ENCODE measurements around the gene SHQ1. TPM values are rescaled to one million over a fixed set of nuclear protein-coding genes. Genes with fewer than 3 reads are reported as not detected.

Gene SHQ1
- polyA plus RNA-seq (ENCODE audit: insufficient read length in 10 of 10), result 10 to 100 TPM; 10.7 to 16.9 (median 13.3) TPM
- long read RNA-seq, donor 1, partial matches to known transcripts, result 0 of 4 reads
- long read RNA-seq, donor 1, other reads (novel, unspliced or antisense), result 0 of 4 reads
- long read RNA-seq, donor 2, partial matches to known transcripts, result 0 of 3 reads
- long read RNA-seq, donor 2, other reads (novel, unspliced or antisense), result 0 of 3 reads
- long read RNA-seq, donor 3, result 0 reads
- long read RNA-seq, donor 4, partial matches to known transcripts, result 0 of 3 reads
- long read RNA-seq, donor 4, other reads (novel, unspliced or antisense), result 0 of 3 reads
- long read RNA-seq, donor 5, transcript SHQ1-201 (11 exons, 2,879 nt), result major isoform, 5 of 5 reads
- long read RNA-seq, donor 5, partial matches to known transcripts, result 0 of 5 reads
- long read RNA-seq, donor 5, other reads (novel, unspliced or antisense), result 0 of 5 reads
- long read RNA-seq, donor 6, transcript SHQ1-201 (11 exons, 2,879 nt), result major isoform, 5 of 5 reads
- long read RNA-seq, donor 6, partial matches to known transcripts, result 0 of 5 reads
- long read RNA-seq, donor 6, other reads (novel, unspliced or antisense), result 0 of 5 reads
- long read RNA-seq, donor 7, partial matches to known transcripts, result 0 of 4 reads
- long read RNA-seq, donor 7, other reads (novel, unspliced or antisense), result 0 of 4 reads
- long read RNA-seq, donor 8, partial matches to known transcripts, result 0 of 1 reads
- long read RNA-seq, donor 8, other reads (novel, unspliced or antisense), result 0 of 1 reads
- long read RNA-seq, donor 9, partial matches to known transcripts, result 0 of 2 reads
- long read RNA-seq, donor 9, other reads (novel, unspliced or antisense), result 0 of 2 reads

DNA sequence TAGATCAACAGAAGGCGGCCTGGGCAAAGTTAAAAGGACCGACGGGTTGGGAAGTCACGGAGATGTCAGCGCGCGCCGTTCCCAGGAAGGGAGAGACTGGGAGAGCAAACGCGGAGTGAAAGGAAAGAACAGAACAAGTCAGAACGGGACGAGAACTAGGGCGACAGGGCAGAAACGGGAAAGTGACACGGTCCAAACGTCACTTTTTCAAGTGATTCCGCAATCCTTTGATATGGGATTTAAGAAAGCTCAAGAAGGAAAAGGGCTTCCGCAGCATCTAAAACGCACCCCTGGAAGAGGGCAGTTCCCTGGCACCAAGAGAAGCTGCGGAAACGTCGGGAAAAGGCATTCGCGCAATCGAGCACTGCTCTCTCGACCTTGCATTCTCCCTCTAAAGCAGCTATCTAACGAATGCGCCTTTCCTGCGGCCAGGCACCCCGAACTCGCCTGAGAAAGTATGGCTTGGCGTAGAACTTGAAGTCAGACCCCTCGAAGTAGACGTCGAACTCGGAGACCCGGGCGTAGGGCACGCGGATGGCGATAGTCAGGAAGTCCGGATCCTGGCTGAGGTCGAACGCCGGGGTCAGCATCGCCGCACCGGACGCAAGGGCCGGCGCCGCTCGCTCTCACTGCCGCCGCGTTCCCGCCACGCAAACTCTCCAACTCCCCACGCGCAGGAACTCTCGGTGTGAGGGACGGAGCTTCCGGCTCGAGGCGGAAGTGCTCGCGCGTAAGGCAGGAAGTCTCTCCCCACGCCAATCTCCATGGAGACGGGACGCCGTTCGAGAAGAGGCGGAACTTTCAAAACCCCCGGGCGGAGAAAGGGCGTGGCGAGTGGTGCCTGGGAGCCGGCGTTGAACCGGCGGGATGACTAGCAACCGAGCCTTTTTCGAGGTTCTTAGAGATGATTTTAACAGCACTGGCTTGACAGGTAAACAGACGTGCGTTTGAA is at the start of gene SHQ1:
TSS of gene SHQ1 (minus strand) at position 695 of the 952 bp plus-strand sequence. CDS start at position 590, 105 bp downstream.
- peak; percentile 96 to 98 (median 97) for DNase-seq

DNA sequence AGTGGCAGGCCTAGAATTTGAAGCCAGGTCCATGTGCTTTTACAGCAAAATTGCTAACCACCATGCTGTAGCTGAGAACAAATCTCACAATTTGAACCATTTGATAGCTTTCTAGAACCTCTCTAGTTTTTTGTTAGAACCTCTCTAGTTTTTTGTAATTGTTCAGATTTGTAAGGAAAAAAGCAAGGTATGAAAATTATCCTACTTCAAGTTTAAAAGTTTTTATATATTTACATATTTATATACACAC is 49.4 kb upstream of the SHQ1 start:
- no peak for DNase-seq

DNA sequence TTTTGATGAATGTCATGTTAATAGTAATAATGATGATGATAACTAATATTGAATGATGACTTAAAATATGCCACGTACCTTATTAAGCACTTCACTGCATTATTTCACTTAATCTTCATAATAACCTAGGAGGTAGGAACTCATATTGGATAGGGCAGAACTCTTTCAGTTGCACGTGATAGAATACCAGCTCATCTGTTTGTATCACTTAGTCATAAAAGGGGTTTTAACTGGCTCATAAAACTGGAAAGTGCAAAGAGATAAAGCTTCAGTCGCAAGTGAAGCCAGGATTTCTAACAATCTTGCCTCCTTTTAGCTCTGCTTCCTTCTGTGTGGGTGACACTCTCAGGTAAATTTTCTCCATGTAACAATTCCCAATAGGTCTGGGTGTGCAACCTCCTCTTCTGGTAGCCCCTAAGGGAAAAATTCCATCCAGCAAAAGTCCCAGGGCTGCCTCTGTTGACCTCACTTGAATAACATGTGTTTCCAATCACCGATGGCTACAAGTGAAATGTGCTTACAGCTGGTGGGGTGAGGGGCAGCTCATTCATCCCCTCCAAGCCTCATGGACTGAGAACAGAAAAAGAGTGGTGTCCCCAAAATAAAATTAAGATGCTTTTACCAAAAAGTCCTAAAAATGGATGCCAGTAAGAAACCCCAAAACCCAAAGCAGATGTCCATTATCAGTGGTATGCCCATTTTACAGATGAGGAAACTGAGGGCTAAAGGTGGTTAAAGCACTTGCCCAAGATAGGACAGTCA is 48.9 kb upstream of the SHQ1 start:
- no peak for DNase-seq

DNA sequence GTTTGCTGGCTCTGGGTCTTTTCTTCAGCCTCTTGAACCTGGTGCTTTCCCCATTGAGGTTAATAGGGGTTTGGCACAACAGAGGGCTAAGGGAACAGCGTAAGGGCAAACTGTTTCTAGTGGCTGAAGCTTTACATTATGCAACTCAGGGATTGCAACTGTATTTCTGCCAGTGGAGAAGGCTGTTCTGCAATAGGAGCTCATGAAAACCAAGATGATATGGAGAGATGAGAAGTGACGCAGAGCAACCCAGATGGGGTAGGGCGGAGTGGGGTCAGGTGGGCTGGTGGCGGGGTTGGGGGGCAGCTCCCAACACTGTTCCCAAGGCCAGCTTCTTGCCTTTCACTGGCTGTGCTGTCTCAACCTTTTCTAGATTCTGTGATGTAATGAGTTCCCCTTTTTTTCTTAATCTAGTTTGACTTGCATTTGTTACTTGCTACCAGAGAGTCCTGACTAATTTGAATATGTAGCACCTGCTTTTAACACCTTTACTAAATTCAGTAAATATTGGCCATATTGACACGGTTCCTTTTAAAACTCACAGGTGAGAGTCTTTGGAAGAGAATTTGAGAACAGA is 46.8 kb upstream of the SHQ1 start:
- DNase-seq, result no peak

DNA sequence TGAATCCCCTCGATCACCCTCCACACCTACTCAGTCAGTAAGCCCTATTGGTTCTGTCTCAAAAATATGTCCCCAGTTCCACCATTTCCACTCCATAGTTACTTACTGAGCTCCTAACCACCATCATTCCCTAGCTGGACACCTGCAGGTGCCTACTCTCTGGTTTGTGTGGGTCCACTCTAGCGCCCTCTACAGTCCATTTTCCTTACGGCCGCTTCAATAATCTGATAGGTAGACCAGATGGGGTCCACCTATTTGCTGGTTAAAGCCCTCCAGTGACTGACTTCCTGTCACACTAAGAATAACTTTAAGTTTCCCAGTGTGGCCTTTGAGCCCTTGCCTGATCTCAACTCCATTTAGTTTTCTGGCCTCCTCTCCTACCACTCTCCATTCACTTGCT is 44.6 kb upstream of the SHQ1 start:
- DNase-seq, result no peak

DNA sequence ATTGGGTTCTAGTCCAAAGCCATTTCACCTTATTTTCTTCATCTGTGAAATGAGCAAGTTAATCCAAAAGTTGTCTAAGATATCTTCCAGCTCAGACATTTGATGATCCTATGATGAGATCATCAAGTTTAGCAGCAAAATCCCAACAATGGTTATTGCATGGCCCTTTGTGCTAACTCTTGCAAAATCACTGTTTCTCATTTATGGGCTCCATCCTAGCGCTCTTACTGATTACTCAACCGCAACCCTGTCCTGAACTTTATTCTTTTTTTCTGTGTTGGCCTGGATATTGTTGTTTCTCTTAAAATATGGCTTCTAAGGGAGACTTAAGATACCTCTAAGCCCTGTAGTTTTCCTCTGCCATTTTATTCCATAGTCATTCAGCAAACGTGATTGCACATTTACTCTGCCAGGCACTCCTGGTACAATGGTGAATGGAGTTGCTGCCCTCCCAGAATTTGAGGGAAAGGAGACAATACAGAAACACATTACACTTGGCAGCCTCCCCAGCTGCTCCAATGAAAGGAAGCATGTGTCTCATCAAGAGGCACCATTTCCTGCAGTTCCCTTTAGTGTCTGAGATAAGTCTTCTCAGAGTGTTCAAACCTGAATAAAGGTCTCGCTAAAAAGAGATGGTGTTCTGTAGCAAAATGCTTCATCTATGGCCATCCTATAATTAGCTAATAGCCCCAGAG is 44.0 kb upstream of the SHQ1 start:
- peak; percentile 75 to 87 (median 86) for DNase-seq

DNA sequence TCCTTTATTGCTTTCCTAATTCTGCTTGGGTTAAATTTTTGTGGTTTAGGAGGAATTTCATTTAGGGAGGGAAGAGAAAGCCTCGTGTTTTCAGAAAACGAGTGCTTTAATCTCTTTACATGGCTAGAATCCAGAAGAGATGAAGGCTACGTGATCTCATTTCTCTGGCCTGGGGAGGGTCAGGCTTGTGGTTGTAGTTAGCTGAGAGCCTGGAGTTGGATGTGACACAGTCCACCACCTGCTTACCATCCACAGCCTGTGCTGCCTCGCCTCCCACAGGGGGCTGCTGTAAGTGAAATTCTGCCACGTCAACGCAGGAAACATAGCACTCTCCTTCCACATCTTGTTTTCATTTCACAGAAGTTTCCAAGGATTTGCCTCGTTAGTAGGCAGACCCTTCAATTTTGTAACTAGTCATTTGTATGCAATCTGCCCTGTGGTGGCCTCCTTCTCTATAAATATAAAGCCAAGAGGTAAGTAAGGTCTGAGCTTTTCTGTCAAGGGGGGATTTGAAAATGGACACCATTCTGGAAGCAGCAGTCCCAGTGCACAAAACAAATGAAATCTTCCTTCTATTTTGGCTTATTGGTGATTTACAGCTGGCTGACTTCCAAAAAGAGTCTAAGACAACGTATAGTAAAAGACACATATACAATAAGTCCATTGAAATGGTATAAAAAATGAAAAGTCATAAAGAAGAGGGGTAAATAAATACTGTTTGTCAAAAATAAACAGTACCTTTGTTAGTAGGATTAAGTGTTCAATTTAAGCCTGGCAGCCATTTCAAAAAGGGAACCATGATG is 43.0 kb upstream of the SHQ1 start:
- peak; percentile 82 to 96 (median 94) for DNase-seq

DNA sequence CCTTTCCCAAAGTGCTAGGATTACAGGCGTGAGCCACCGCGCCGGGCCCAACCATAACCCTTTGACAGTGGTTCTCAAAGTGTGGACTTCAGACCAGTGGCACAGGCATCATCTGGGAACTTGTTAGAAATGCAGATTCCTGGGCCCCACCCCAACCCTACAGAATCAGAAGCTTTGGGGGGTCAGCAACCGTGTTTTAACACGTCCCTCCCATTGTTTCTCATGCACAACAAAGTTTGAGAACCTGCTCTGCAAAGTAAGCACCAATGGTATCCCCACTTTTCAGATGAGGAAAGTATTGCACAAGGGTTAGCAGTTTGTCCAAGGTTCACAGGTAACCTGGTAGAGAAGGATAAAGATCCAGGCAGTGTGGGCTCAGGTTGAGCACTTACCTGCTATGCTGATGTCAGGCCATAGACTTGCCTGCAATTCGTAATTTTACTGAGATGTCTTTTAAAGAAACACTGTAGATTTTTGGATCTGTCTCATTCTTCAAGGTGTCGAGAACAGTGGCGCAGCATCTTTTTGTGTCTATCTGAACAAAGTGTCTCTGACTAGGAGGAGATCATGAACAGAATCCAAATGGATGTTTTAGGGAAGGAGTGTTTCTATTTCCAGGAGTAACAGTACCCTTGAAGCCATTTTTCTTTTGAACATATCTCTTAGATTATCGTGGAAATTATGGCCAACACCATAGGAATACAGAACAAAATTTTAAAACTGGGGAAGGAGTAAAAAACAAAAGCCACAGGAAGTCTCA is 42.1 kb upstream of the SHQ1 start:
- DNase-seq, result peak in 1 of 3 donors; percentile 61

DNA sequence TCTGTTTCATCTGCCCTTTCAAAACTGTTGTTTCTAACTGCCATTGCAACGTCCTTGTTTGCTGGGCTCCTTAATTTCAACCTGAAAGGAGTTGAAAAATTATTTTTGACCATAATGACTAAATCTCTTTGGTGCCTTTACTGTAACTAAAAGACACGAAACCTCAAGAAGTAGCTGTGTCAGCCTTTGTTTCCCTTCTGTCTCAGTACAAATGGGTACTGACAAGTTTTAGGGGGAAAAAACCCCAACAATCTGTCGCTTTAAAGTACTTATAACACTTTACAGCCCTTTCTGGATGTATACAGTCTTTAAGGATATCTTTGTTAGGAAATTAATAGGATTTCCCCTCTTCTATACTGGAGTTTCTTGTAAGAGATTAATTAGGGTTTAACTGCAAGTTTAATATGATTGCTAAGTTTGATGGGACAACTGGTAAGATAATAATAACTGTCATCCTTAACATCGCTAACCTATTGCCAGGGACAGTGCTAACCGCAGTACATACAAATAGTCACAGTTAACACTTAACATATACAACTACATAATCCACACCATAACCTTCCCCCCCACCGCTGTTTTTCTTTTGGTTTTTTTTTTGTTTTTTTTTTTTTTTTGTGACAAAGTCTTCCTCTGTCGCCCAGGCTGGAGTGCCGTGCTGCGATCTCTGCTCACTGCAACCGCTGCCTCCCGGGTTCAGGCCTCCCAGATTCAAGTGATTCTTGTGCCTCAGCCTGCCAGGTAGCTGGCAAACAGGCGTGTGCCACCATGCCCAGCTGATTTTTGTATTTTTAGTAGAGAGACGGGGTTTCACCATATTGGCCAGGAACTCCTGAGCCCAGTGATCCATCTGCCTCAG is 41.3 kb upstream of the SHQ1 start:
- DNase-seq, result peak in 1 of 3 donors; percentile 54

DNA sequence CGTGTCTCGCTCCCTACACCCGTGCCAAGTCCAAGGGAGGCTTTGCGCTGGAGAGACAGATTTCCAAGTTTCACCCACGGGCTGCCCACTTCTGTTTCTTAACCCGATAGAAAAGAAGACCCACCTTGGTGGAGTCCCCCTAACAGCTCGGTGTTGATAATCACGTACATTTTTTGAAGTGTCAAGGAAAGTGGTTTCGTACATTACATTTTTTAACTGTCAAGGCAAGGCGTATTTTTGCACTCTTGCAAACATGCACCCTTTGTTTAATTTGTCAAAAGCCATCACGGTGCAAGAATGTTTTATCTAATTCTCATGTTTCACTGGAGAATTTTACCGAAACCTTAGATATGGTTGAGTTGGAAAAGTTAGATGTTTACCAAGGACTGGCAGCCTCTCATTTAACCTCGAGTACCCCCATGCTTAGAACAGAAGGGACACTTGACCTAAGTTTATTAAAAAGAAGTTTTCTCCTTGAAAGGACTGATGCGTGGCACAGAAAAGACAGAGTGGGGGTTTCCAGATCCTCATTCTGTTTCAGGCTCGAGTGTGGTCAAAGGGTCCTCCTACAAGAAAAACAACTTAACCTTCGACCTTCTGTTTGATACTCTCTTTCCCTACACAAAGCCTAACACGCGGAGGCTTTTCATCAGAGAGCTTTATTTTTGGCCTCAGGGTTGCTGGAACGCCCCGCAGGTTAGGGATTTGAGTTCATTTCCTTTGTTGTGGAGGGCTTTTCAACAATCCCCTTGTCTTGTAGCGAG is 40.5 kb upstream of the SHQ1 start:
- DNase-seq, result peak; percentile 39 to 79 (median 49)

DNA sequence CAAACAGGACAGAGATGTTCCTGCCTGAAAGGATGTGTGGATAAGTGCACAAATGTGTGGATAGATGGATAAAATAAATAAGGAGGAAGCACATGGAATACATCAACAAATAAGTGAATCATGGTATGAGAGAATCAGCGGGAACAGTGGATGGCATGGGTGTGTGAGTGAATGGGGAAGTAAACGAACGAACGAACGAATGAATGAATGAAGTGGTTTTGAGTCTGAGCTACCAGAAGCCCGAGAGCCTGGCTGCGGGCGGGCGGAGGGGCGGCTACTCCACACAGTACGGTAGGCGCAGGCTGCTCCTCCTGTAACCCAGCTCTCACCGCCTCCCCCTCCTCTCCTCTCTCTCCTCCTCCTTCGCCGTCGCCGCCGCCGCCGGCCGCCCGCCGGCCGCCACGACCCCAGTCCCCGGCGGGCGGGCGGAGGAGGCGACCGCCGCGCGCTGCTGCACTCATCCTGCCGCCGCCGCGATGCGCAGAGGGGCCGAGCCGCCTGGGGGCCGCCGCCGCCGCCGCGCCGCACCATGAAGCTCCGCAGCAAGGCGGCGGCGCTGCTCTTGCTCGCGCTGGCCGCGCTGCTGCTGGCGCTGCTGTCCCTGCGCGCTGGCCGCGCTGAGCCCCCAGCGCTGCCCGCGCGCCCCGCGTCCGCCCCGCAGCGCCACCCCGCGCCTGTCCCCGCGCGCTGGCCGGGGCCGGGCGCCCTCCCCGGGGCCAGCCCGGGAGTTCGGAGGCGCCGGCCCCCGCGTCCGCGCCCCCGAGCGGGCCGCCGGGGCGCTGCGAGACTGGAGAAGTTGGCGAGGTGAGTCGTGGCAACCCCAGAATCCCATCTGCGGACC is 39.7 kb upstream of the SHQ1 start, which contains the start of gene GXYLT2:
TSS of gene GXYLT2 (plus strand) at position 342 of the 841 bp plus-strand sequence. CDS start at position 530, 188 bp downstream.
- DNase-seq, result peak; percentile 78 to 94 (median 83)

DNA sequence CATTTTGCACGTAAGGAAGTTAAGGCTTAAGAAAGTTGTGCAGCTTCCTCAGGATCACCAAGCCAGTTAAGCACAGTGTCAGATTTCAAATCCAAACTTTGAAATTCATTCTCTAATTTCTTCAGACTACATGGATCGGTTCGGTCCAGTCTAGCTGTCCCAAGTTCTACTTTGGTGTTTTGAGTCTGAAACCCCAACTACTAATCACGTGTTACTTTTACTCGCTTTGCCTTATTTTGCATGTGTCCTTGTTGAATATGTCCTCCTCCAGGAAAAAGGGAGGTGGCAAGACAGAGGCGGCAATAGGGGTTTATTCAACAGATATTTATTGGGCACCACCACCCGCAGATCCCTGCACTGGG is 39.1 kb upstream of the SHQ1 start:
- peak in 2 of 3 donors; percentile 29 to 33 for DNase-seq

DNA sequence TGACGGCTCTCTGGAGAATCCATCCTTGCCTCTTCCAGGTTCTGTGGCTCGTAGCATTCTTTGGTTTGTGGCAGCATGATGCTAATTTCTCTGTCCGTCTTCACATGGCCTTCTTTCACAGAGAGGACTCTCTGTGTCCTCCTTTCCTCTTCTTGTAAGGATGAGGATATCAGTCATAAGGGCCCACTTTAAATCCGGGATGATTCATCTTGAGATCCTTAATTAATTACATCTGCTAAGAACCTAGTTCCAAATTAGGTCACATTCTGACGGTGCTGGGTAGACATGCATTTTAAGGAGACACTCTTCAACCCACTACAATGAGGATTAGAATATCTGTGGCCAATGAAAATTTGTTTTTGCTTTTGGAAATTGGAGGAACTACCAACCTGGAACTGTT is 23.9 kb upstream of the SHQ1 start:
- DNase-seq, result peak in 1 of 3 donors; percentile 77

DNA sequence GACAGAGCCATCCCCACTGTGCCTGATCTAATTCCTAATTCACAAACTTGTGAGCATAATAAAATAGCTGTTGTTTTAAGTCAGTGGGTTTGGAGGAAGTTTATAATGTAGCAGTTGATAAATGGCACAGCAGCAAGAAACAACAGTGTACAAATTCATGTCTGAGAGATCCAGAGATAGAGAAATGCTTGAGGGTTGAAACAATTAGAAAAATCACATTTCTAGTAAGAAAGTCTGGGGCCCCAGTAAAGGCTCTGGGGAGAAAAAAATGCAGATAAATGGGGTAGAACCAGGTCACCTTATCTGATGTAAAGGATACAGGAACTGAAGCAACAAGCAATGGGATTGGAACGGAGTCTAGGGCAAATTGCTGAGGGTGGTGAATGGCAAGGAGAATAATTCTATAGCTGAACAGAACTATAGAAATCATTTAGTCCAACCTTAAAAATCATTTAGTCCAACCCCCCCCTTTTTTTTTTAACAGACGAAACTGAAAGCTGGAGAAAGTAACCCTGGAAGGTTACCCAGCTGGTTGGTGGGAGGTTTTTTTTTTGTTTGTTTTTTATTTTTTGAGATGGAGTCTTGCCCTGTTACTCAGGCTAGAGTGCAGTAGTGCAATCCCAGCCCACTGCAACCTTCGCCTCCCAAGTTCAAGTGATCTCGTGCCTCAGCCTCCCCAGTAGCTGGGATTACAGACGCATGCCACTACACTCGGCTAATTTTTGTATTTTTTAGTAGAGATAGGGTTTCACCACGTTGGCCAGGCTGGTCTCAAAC is 14.3 kb upstream of the SHQ1 start:
- no peak for DNase-seq

DNA sequence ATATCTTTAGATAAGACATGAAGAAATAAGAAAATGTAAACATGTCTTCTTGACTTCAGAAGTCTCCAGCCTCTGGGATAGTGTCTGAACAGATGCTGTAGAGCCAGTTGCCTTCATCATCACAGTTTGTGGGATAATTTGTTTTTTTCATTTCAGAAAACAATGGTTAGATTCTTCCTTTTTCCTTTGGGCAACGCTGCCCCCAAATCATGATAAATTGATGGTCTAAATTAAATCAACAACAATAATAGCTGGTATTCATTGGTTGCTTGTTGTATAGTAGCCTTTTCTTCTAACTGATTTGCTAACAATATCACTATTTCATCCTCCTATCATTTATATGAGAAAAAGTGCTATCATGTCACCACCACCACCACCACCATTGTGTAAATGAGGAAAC is 12.6 kb upstream of the SHQ1 start:
- DNase-seq, result no peak
